ENCODE measurements around the gene CIAO1.
"Not testable (repeated sequence)": the region's sequence is repeated elsewhere in the genome, so short reads cannot be mapped to it uniquely, and the experiment has no call there.

CIAO1 gene

DNA sequence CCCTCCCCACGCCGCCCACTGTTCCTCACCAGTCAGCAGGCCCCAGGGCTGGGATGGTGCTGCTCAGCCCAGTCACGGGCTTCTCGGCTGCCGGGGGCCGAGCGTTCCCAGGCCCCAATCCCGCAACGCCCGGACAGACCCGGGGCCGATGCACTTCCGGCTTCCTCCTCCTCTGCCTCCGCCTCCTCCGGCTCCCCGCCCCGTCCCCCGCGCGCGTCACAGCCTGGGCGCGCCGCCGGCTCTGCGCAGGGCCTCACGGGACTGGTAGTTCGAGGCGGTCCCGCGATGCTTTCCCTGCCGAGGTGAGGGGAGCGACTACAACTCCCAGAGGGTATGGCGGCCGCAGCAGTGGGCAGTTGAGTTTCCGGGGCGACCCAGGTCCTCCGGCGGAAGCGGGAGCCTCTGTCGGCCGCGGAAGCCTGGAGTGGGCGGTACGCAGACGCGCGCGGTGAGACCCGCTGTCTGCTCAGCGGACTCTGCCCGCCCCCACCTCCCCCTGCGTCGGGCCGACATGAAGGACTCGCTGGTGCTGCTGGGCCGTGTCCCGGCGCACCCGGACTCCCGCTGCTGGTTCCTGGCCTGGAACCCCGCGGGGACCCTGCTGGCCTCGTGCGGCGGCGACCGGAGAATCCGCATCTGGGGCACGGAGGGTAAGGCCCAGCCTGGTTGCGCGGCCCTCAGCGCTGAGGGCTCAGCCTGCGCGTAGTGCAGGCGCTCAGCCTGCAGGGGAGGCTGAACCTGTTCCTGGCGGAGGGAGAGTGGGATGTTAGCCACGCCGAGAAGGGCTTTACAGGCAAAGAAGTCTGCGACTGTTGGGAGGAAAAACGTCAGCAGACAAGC, at the start of gene CIAO1, which contains the start of gene TMEM127:
Gene CIAO1 (plus strand): TSS at position 386 of the 840 bp plus-strand sequence. CDS start 126 bp downstream, at position 512.
Gene TMEM127 (minus strand): TSS at position 158 of the 840 bp plus-strand sequence. CDS start 616 bp downstream, outside the sequence.
- DNase-seq: peak; percentile 98 to 99

GRCh38 chr2:96218508-96219131, 47.4 kb upstream of the CIAO1 start:
- DNase-seq: no peak

DNA sequence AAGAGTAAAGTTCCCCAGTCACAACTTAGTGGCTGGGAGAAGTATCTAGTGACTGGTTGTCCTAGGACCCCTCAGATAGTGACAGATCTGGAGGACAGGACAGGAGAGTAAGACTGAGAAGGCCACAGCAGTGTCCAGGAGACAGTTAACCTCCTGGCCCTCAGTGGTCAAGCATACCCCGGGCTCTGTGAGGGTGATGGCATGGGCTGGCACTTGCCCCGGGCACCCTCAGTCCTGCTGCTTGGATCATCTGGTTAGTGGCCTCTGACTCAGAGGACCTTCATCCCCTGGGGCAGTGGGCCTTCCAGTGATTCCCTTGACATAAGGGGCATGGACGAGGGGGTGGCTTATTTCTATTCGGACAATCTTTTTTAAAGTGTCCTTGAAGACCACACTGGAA, 46.1 kb upstream of the CIAO1 start:
- not testable (repeated sequence) for DNase-seq

- DNase-seq: not testable (repeated sequence)
Observed at GRCh38 chr2:96221106-96221505, 44.9 kb upstream of the CIAO1 start.

DNA sequence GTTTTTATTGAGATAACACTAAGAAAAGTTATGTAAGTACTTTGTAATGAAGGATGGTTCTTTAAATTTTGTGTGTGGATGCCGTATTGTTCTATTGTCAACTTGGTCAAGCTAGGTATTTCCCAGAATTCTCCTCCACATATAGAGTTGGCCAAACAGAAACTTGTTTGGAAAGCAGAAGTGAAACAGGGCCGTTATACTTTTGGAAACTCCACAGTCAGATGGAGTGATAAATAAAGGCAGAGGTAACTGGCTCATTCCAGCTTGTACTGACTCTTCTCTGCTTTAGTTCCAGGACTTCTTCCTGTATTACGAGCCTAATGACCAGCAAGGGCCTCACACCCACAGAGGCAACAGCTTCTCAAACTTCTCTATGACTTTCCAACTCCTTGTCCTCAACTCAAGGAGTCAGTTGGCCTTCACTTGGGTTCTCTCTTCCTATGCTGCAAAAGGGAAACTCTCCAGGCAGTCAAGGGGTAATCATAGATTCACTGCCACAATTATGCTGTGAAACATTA, 41.0 kb upstream of the CIAO1 start:
- no peak for DNase-seq

- DNase-seq: no peak
Observed at GRCh38 chr2:96231316-96231715, 34.7 kb upstream of the CIAO1 start.

DNA sequence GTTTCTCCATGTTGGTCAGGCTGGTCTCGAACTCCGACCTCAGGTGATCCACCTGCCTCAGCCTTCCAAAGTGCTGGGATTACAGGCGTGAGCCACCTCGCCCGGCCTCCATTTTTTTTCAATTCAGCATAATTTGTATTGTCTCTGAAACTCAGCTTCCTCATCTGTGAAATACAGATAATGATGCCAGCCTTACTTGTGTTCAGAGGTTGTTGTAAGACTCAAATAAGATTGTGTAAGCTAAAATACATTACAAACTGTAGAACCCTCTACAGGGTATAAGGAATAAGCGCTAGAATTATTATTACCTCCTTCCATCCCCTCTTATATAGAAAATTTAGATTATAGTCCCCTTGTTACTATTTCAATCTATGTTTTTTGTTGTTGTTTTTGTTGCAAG, 32.6 kb upstream of the CIAO1 start:
- no peak for DNase-seq

DNA sequence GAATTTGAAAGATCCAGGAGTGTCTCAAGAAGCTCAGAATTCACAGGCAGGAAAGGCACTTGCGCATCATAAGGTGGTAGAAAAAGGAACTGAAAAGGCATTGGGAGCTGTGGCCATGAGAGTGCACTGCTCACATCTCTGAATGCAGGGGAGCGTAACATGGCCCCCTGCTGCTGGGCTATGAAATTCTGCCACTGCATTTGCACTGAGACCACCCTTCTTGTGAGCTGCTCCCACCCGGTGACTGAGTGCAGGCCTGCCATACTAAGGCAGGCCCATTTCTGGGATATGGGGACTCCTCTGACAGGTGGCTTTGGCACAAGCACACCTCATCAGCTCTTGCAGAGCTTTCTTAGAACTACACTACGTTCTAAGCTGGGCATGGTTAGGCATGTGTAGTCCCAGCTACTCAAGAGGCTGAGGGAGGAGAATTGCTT, 32.1 kb upstream of the CIAO1 start:
- DNase-seq: no peak

DNA sequence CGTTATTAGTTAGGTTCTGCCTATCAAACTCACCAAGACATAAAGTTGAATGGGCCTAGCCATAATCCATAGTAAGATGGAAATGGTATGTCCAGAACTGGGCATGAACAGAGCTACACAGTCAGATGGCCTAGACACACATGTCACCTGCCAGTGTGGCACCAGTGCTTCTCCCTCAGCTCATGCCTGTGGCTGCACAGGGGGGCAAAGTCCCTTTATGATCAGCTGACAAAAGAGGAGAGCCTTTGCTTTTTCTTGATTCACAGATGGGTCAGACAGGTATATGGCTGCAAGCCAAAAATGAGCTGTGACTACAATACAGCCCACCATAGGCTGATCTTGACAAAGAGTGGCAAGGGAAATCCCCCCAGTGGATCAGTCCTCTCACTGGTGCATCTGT, 29.1 kb upstream of the CIAO1 start:
- no peak for DNase-seq

GRCh38 chr2:96238266-96238665, 27.8 kb upstream of the CIAO1 start:
- no peak for DNase-seq

- DNase-seq: no peak
Observed at GRCh38 chr2:96239091-96239490, 26.9 kb upstream of the CIAO1 start.

DNA sequence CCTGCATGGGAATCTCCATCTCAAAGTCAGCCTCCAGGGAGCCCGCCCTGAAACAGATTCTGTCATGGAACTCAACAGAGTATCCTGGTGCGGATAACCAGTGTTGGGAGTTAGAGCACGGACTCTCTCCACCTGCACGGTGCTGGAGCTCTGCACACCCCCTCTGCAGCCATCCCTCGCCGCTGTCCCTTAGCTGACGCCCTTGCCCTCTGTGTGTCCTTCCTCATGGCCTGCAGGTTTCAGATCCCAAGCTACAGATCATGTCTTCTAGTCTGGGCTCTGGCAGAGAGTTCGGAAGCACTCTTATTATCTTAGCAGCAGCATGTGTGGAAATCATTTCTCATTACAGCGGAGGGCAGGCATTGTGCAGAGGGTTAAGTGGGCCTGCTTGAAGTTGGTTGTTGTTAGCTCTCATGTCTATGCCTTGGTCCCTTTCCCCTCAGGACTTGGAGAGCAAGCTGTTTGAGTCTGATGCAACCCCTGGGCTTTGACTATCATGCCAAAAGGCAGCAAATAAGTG, 26.2 kb upstream of the CIAO1 start:
- DNase-seq: no peak

DNA sequence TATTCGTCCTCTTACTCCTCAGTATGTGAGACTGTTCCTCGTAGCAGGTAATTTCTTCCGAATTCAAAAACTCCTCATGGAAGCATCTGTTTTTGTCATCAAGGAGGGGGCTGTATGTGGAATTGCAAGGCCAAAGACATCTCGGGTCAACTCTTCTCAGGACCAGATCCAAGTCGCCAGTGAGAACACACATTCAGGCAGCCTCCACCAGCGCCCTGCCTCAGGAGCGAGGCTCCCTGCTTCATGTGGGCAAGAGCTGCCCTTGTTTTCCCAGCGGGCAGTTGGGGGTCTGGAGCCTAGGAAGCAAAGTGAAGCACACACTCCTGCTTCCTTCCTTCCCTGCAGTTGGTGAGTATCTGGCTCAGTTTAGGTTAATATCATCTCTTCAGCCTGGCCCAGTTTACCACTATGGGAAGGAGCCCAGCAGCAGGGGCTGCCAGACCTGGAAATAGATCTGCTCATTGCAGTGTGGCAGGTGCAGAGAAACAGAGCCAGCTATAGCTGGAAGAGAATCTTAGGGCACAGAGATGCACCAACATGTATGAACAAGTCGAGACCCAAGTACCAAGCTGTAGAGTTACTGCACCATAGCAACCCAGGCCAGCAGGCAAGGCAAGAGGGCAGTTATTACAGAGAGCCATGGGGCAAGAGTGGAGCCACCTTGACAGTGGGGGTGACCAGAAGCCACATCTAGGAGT, 25.5 kb upstream of the CIAO1 start:
- no peak for DNase-seq

DNA sequence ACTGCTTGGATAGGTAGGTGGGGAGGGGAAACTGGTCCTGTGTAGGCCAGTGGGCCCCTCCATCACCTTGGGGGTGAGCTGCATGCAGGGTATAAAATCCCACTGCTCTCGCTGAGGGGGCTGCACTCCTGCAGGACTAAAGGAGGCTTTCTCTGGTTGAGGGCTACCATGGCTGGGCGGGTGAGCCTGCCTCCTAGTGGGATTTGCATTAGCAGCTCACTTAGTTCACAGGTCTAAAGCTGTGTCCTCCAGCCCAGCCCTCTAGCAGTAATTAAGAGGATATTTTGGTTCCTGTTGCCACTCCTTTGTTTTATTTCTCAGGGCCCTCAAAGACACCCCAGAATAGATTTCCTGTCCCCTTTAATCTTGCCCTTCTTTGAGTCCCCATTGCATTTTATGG, 24.8 kb upstream of the CIAO1 start:
- no peak for DNase-seq

GRCh38 chr2:96241900-96242611, 24.0 kb upstream of the CIAO1 start:
- peak; percentile 63 to 76 for DNase-seq

DNA sequence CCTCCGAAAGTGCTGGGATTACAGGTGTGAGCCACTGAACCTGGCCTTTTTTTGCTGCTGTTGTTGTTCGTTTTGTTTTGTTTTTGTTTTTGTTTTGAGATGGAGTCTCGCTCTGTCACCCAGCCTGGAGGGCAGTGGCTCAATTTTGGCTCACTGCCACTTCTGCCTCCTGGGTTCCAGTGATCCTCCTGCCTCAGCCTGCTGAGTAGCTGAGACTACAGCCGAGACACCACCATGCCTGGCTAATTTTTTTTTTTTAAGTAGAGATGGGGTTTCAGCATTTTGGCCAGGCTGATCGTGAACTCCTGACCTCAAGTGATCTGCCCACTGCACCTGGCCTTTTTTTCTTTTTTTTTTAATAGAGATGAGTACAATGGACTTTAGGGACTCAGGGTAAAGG, 22.2 kb upstream of the CIAO1 start:
- DNase-seq: no peak

- DNase-seq: no peak
Observed at GRCh38 chr2:96245609-96246390, 20.2 kb upstream of the CIAO1 start.

DNA sequence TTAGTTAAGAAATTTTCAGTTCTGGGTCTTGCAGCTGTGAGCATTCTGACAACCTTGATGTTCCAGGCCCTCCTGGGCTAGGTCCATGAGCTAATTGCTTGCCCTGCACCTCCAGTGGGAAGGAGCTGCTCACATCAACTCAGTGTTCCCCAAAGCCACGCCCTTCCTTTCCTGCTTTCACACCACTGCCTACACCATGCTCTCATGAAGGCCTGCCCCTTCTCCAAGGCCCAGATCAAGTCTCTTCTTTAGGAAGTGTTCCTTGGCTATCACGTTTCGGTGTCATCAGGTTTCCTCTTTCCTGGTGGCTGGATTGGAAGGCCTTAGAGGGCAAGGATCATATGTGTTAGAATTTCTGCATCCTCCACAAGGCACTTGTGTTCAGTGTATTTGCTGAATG, 19.0 kb upstream of the CIAO1 start:
- DNase-seq: no peak

- DNase-seq: no peak
Observed at GRCh38 chr2:96247896-96248295, 18.1 kb upstream of the CIAO1 start.

- no peak for DNase-seq
Observed at GRCh38 chr2:96248624-96249023, 17.4 kb upstream of the CIAO1 start.

DNA sequence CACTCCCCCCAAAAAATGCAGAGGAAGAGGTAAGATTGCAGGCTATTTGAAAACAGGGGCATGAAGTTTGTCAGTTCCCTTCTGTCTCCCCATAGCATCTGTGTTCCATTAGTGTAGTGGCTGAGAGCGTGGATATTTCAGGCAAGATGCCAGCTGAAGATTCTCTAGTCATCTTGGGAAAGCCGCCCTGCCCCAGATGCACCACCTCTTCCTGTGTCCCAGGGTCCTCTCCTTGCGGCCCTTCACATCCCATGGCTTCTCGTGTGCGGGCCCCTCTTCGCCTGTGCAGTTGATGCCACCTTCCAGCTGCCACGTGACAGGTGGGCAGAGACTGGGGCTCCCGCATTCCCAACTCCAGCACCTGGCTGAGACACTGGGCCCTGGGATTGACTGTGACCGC, 16.4 kb upstream of the CIAO1 start:
- DNase-seq: no peak

DNA sequence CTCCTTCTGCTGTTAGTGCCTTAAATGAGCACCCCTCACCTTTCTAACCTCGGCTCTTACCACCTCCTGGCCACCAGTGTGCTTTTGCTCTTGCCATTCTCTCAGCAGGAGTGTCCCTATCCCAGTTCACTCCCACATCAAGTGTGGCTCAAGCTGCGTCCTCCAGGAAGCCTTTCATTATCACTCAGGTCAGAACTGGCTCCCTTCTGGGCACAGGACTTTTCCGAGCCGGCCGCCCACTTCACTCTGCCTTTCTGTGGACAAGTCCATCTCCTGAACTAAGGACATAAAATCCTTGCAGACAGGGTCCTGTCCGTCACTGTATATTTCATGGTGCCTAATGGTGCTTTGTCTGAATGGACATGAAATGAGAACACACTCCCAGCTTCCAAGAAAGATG, 15.8 kb upstream of the CIAO1 start:
- no peak for DNase-seq
